CD4-positive, alpha-beta T cell treated with Interleukin-6 at 100 ng/mL for 8 hours (primary cell): ENCODE measurements around the gene UNKL.

ENCODE experiments used
- DNase-seq: peaks from one replicate; pipeline ENCODE4 v3.0.0-alpha.2; 2020; ENCODE audit warnings: mixed read lengths, low spot score

UNKL gene

DNA sequence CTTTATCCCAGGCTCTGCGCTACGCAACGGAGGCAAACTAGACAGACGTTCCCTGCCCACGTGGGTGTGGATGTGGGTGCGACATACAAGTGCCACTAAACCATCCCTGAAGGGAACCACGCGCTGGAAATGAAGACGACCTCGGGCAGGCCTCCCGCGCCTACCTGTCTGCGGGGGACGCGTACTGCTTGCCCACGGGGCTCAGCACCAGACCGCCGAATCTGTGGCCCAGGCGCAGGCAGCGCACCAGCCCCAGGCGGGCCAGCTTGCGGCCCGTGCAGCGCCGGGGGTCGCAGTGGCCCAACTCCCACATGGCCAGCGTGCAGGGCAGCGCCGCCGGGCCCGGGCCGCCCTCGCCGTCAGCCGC lies 63.3 kb downstream of the UNKL start:
- DNase-seq, result no peak

DNA sequence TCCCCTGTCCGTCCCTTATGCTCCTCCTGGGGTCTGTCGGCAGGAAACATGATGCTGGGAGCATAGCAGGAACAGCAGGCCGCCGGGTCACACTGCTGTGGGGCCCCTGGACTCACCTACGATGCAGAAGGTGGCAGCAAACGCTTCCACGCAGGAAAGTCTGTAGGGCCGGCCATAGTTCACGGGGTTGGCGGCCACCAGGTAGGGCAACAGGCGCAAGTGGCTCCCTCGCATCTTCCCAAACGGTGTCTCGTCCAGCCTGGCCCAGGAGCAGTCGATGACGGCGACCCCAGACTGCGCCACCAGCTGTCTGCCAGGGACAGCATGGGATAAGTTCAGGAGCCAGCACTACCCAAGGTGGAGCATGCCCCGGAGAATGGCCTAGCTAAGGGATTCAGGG lies 63.8 kb downstream of the UNKL start:
- no peak for DNase-seq

DNA sequence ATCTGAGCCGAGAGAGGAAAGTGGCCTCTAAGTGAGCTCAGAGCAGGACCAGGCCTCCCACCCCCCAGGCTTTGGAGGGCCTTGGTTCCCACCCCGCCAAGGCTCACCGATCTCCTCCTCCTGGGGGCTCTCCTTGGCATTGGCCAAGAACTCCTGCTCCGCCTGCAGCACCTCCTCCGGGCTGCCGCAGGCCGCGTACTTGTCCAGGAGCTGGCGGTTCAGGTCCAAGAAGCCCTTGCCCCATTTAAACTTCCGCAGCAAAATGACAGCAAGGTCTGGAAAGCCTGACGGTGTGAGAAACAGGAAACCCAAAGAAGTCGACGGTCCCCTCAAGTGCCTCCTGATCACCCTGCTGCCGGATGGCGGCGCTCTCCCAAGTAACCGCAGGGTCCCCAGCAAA lies 64.6 kb downstream of the UNKL start:
- no peak for DNase-seq

DNA sequence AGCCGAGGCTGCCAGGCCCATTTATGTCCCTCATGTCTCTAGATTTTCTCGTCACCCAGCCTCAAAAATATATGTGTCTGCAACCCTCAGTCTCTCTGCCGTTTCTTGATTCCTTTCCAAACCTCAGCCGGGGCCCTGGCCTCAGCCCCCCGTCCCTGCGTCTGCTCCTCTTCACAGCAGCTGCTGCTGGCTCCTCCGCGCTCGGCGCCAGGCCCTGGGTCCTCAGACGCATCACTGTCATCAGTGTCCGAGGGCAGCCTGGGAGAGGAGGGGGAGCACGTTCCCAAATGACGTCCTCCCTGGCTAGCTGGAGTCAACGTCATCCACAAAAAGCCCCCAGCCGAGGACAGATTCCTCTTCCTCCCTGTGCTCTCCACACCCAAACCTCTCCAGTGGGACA lies 65.2 kb downstream of the UNKL start:
- no peak for DNase-seq

DNA sequence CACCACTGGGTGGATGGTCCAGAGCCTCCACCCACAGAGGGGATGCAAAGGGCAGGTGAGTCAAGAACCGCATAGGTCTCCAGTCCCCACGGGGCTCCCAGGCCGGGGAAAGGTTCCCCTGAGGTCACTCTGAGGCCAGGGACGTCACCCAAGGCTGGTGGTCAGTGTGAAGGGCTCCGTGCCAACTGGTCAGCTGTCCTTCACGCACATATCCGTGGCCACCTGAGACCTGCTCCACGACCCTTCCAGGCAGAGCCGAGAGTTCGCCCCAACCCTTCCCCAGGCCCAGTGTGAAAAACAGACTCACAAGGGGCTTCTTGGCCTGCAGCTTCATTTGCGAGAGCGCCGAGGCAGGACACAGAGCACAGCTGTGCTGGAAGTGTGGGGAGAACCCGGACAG lies 65.6 kb downstream of the UNKL start:
- no peak for DNase-seq

DNA sequence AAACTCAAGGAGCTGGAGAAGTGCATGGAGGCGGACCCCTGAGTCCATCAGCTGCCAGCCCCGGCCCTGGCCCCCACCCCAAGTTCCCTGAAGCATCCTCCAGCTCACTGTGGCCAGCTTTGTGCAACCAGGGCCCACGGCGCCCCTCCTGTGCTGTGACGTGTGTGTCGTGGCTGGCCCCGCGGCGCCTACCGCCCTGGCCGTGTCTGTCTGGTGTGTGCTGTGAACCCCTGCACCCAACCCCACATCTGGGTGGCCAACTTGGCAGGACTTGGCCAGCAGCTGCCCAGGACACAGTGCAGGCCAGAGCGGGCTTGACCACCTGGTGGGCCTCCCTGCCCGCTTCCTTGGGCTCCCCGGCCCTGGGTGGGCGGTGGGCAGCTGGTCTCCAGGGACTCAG lies 66.1 kb downstream of the UNKL start:
- DNase-seq, result no peak

DNA sequence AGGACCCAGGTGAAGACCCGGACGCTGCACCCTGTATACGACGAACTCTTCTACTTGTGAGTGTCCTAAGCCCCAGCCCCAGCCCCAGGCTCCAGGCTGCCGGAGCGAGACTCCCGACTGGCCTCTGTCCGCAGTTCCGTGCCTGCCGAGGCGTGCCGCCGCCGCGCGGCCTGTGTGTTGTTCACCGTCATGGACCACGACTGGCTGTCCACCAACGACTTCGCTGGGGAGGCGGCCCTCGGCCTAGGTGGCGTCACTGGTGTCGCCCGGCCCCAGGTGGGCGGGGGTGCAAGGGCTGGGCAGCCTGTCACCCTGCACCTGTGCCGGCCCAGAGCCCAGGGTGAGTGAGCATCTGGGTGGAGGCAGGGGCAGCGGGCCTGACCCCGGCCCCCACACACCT lies 66.5 kb downstream of the UNKL start:
- no peak for DNase-seq

DNA sequence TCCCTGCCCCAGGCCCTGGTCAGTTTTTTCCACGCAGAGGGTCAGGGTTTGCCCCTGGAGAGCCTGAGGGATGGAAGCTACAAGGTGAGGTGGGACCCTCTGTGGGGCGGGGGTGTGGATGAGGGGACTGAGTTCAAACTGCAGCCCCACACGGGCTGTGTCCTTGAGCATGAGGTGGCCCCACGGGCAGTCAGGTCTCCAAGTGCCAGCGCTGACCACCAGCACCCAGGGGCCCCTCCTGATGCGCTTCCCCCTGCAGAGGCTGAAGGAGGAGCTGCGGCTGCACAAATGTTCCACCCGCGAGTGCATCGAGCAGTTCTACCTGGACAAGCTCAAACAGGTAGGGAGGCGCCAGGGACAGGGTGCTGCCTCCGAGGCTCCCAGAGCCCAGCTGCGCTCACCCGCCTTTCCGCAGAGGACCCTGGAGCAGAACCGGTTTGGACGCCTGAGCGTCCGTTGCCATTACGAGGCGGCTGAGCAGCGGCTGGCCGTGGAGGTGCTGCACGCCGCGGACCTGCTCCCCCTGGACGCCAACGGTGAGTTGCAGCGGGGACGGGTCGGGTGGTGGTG lies 67.1 kb downstream of the UNKL start:
- DNase-seq, result no peak

DNA sequence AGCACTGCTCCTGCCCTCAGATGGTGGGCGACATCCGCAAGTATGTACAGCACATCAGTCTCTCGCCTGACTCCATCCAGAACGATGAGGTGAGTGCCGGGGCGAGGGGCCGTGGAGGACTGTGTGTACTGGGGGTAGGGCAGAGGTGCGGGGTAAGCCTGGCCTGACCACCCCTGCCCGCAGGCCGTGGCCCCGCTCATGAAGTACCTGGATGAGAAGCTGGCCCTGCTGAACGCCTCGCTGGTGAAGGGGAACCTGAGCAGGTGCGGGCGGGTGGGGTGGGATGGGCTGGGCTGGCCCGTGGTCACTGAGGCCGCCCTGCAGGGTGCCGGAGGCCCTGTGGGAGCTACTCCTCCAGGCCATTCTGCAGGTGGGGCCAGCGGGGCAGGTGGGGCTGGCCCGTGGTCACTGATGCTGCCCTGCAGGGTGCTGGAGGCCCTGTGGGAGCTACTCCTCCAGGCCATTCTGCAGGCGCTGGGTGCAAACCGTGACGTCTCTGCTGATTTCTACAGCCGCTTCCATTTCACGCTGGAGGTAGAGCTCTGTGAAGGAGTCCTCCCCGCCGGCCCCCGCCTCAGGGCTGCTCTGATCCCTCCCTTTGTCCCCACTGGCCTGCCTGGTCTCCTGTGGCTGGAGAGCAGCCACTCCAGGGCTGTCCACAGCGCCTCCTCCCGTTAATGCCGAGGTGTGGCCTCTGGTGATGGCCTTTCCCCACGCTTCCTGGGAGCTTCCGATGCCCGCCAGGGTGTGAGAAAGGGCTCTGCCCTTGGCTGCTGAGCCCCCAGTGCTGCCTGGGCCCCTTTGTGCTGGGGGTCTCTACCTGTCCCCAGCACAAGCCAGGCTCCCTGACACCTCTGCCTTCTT lies 67.8 kb downstream of the UNKL start:
- DNase-seq, result no peak

DNA sequence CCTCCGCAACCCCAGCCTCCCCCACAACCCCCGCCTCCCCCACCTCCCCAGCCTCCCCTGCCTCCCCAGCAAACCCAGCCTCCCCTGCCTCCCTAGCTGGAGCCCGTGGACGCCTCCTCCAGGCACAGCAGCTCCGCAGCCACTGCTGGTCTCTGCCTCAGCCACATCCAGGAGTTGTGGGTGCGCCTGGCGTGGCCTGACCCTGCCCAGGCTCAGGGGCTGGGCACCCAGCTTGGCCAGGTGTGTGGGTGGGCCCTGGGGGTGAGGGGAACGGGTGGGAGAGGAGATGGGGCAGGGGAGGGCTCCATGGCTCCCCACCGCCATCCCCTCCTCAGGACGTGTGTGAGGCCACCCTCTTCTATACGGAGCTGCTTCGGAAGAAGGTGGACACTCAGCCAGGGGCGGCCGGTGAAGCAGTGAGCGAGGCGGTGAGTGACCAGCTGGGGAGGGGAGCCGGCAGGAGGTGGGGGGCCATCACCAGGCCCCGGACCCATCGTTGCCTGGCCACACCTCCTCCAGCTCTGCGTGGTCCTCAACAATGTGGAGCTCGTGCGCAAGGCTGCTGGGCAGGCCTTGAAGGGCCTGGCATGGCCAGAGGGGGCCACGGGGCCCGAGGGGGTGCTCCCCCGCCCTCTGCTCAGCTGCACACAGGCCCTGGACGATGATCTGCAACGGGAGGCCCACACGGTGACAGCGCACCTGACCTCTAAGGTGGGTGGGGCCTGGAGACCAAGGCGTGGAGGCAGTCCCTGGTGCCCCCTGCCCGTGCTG lies 68.7 kb downstream of the UNKL start:
- DNase-seq, result no peak

DNA sequence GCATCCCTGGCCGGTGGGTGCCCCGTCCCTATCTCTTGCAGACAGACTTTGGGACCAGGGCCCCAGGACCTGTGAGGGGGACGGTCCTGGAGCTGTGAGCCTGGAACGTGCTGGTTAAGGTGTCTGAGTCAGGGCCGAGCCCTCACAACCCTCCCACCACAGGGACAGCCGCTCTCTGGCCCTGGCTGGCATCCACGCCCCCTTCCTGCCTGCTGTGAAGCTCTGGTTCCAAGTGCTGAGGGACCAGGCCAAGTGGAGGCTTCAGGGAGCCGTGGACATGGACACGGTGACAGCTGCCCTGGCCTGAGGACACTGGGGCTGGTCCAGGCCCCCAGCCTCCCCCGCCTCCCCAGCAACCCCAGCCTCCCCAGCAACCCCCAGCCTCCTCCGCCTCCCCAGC lies 69.4 kb downstream of the UNKL start:
- no peak for DNase-seq

DNA sequence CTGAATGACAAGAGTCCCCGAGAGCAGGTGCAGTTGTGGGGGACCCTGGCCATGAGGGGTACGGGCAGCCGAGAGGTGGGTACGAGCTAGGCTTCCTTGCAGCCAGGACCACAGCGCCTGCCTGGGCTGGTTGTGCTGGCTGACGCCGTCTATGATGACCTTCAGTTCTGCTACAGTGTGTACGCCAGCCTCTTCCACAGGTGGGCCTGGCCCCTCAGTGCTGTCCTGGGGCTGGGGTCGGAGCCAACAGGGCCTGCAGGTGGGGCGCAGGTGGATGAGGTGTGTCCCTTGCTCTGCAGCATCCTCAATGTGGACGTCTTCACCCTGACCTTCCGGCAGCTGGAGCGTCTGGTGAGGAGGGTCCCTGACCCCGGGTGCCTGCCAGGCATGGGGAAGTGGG lies 70.0 kb downstream of the UNKL start:
- DNase-seq, result no peak

DNA sequence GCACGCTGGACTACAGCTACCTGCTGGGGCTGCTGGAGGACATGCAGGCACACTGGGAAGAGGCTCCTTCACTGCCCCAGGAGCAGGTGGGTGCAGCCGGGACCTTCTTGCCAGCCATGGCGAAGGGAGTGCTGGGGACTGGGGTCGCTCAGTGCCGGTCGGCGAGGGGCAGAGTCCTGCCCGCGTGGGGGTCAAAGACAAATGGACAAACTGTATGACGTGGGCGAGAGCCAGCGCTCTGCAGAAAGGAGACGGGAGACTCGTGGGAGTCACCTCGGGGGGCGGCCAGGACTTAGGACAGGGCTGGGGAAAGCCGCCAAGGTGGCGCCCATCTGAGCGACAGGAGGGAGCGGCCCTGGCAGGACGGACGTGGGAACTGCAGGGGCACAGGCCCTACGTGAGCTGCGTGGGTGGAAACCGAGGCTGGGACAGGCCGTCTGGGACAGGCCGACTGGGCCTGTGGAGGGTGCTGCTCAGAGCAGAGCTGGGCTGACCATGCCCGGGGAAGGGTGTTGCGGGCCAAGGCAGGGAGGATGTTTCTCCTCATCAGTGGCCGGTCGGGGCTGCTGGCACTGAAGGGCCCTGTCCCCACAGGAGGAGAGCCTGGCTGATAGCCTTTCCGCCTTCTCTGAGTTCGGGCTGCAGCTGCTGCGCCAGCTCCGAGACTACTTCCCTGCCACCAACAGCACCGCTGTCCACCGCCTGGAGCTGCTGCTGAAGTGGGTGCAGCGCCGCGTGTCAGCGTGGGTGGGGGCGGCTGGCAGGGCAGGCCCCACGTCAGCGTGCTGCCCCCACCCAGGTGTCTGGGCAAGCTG lies 70.9 kb downstream of the UNKL start:
- DNase-seq, result no peak

DNA sequence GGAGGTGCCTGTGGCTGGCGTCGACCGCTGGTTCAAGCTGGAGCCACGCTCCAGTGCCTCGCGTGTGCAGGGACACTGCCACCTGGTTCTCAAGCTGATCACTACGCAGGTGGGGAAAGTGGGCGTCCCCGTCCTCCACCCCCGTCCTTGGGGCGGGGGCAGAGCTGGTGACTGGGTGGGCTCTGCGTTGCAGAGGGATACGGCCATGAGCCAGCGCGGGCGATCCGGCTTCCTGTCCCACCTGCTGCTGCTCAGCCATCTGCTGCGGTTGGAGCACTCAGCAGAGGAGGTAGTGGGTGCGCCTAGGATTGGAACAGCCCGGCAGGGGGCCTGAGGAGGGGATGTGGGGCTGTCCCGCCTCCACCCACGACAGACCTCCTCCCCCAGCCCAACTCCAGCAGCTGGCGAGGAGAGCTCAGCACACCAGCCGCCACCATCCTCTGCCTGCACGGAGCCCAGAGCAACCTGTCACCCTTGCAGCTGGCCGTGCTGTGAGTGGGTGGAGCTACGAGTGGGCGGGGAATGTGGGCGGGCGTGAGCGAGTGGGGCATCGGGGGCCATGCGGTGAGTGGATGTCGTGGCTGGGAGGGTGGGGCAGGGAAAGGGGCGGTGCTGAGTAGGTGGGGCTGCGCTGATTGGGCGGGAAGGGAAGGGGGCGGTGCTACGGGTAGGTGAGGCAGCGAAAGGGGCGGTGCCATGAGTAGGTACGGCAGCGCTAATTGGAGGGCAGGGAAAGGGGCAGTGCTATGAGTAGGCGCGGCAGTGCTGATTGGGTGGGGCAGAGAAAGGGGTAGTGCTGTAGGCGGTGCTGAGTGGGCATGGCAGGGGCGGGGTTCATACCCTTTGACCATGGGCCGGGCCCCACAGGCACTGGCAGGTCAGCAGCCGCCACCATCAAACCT lies 71.7 kb downstream of the UNKL start:
- DNase-seq, result peak; percentile 96

DNA sequence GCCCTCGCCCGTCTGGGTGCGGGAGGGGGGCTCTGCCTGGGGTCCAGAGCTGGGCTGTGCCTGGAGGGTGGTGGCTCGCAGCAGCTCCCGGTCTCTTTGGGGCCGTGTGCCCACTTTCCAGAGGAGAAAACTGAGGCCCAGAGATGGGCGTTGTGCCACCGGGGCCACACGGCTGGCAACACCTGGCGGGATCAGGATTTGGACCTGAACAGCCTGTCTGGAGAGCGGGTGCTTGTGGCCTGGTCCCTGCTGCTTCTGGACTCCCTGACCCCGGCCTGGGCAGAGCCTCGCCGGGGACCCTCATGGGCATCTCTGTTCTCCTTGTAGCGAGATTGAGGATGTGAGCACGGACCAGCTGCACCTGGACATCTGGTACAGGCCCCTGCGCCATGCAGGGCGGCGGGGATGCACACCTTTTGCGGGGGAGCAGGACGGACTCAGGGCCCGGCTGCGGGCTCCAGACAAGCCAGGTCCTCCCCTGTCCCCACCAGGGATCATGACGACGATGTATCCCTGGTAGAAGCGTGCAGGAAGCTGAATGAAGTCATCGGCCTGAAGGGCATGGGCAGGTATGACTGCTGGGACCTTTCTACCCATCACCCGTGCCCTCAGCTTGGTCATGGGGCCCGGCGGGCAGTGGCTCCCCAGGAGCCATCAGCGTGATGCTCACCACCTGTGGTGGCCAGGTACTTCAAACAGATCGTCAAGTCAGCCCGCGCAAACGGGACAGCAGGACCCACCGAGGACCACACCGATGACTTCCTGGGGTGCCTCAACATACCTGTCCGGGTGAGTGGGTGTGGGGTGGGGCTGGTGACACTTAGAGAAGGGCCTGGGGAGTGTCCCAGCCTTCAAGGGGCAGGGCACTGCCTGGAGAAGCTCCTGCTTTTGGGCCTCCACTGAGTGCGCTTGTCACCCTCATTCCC lies 72.7 kb downstream of the UNKL start:
- no peak for DNase-seq

DNA sequence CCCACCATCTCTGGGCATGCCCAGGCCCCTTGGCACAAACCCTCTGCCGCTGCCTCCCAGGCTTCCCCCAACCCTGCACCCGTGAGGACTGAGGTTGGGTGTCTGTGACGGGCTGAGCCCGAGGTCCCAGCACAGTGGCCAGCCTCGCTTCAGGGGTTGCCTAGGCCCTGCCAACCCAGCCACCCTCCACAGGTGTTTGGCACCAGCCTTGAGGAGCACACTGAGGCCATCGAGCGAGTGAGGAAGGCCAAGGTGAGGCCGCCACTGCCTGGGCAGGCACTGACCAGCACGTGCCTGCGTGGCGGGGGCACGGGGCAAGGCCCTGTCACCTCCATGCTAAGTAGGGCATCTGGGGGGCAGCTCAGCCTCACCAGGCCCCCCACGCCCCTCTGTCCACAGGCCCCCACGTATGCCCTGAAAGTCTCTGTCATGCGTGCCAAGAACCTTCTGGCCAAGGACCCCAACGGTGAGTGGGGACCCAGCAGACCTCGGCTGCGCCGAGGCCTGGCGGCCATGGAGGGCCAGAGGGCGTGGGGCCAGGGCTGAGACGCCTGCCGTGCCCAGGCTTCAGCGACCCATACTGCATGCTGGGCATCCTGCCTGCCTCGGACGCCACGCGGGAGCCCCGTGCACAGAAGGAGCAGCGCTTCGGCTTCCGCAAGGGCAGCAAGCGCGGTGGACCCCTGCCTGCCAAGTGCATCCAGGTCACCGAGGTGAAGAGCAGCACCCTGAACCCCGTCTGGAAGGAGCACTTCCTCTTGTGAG lies 73.6 kb downstream of the UNKL start:
- DNase-seq, result no peak

DNA sequence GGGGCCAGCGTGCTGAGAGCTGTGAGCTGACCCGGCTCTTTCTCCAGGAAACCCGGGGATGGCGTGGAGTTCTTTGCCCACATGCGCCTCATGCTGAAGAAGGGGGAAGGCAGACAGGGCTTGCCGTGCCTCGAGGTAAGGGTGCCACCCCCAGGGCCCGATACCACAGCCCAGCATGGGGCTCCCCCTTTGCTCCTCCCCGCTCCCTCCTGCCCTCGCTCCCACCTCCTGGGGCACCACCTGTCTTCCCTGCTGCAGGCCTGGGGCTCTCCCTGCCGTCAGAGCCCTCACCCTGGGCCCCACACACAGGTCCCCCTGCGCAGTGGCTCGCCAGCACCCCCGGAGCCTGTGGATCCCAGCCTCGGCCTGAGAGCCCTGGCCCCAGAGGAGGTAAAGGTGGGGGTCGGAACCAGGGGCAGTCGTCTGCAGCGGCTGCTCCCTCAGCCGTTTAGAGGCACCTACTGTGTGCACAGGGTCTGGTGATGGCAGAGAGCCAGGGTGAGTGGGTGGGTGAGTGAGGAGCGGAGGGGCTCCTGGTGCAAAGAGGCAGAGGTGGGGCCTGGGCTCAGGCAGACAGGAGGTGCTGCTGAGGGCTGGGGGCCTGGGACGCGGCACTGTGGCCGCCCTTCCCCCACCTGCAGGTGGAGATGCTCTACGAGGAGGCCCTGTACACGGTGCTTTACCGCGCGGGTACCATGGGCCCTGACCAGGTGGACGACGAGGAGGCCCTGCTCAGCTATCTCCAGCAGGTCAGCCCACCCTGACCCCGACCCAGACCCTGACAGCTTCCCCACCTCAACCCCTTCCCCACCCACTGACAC lies 75.4 kb downstream of the UNKL start:
- no peak for DNase-seq

DNA sequence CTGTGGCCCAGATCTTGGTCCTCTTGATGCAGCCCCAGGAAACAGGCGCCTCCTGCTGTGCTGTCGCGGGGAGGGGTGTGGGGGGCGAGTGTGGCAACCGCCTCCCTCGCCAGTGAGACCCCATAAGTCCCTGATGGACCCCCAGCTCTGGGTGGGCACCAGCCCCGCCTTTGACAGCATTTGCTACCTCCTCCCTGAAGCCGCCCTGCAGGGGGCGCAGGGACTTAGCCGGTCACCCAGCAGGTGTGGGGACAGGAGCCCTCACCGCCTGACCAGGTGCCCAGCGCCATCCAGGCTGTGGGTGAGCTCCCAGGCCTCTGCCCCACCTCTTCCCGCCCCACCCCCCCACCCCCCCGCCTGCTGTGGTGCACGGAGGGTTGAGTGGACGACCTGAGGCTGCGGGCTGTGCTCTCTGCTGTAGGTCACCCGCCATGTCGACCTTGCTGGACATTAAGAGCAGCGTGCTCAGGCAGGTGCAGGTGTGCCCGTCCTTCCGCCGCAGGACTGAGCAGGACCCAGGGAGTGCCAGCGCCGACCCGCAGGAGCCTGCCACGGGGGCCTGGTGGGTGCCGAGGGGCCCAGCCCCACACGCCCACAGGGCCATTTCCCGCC lies 76.3 kb downstream of the UNKL start:
- DNase-seq, result no peak
